Transverse colon (tissue), 4 donors: Measurements from ENCODE around the gene VMP1. TPM values are rescaled to one million over a fixed set of nuclear protein-coding genes. Genes with fewer than 3 reads are reported as not detected.

Experiments
- DNase-seq: peaks from one replicate; pipeline ENCODE4 v3.0.0-alpha.2; 2019
- H3K27ac ChIP-seq, 4 donors: fragments of 200-600 bp; sonication (generic); 2 replicates each; pipeline ENCODE4 v1.5.1; 2016 to 2018; ENCODE audit warnings: inconsistent platforms in 4 of 4
- H3K27me3 ChIP-seq: fragments of 200-600 bp; sonication (generic); 2 replicates; pipeline ENCODE4 v1.5.1; 2017; ENCODE audit warnings: inconsistent platforms
- H3K36me3 ChIP-seq, 4 donors: fragments of 200-600 bp; sonication (generic); 2 replicates each; pipeline ENCODE4 v1.5.1; 2017 to 2019; ENCODE audit warnings: inconsistent platforms in 4 of 4
- H3K4me1 ChIP-seq, 4 donors: fragments of 200-600 bp; sonication (generic); 2 replicates each; pipeline ENCODE4 v1.5.1; 2017 to 2020; ENCODE audit warnings: inconsistent platforms in 4 of 4
- H3K4me3 ChIP-seq, 4 donors: fragments of 200-600 bp; sonication (generic); 1 replicate in 1 of 4; 2 replicates in 3 of 4; pipeline versions ENCODE4 v1.5.1 to v1.6.1; 2017 to 2019; ENCODE audit warnings: inconsistent platforms in 4 of 4
- H3K9me3 ChIP-seq, 2 donors: fragments of 200-600 bp; sonication (generic); 2 replicates each; pipeline ENCODE4 v1.5.1; 2017 to 2019; ENCODE audit warnings: inconsistent platforms in 2 of 2
- CTCF ChIP-seq, 5 experiments: fragments of 200-600 bp in 3 of 5; fragments of 450-650 bp in 2 of 5; sonication (generic) in 3 of 5; IDR thresholded peaks; 1 replicate in 2 of 5; 2 replicates in 3 of 5; pipeline ENCODE4 v1.5.1; 2016 to 2017; ENCODE audit warnings: antibody characterized with exemption in 5 of 5, inconsistent platforms in 3 of 5, mild to moderate bottlenecking in 2 of 5, moderate library complexity in 1 of 5
- EP300 ChIP-seq: sonication (generic); formaldehyde crosslinking; IDR thresholded peaks from one replicate; pipeline ENCODE4 v1.6.1; 2017; ENCODE audit warnings: antibody characterized with exemption, low read depth
- POLR2A ChIP-seq: fragments of 450-650 bp; IDR thresholded peaks from one replicate; pipeline ENCODE4 v1.6.1; 2016; ENCODE audit warnings: antibody characterized with exemption, mild to moderate bottlenecking, moderate library complexity
- POLR2AphosphoS5 ChIP-seq, 3 donors: sonication (generic); formaldehyde crosslinking; IDR thresholded peaks; one replicate each; pipeline ENCODE4 v1.6.1; 2016; ENCODE audit warnings: antibody characterized with exemption in 3 of 3
- WGBS, 2 donors: methylation state at CpG; one replicate each; pipeline ENCODE4 v1.1.5; 2018; ENCODE audit warnings: low coverage in 1 of 2; 5-methylcytosine and 5-hydroxymethylcytosine counted together
- in situ Hi-C, 4 donors: fragments of 200-750 bp; cut with MboI; loops; one replicate each; pipeline versions ENCODE4 v1.15.0 to v1.15.1; 2017; ENCODE audit warnings: low sequenced_read_pairs in 3 of 4, low pct_ligation_motif_present in 1 of 4, low pct_unique_long_range_greater_than_20kb in 1 of 4
- intact Hi-C: fragments of 100-400 bp; cut with DNase I; formaldehyde crosslinking; loops from one replicate; pipeline ENCODE4 v1.15.1; 2023; ENCODE audit warnings: low total_unique reads
- total RNA-seq, 4 donors: library from RNA; depleted of rRNA; stranded (reverse); fragments of >200 nt; gene quantifications; one replicate each; pipeline ENCODE4 v1.1.0, GENCODE V29; 2016

VMP1 gene
- total RNA-seq, 4 donors from 2014 or later: 136 to 547 (median 339) TPM

GRCh38 chr17:59830007-59830630 is 122.7 kb downstream of the VMP1 start:
- Histone ChIP-seq H3K27me3 (no peaks in the 10 kb centered on the region), H3K9me3 (no peaks in the 10 kb centered on the region), H3K27ac (peak overlapping the region; percentile 90 to 94 (median 92)), H3K4me1 (peaks cover 36 to 79% (median 55%) of the 10 kb centered on the region in 4 donors), H3K36me3 (no peaks in the 10 kb centered on the region), H3K4me3 (peak overlapping the region in 1 of 4 donors; percentile 4)
- in situ Hi-C loops (no loop called here), intact Hi-C loops (no loop called here)
- 48 to 71% methylated on average over 1 to 3 of the region's 3 CpGs for WGBS, 2 donors
- no peak for DNase-seq
- TF ChIP-seq EP300 (no peak), POLR2A (no peak), CTCF (IDR thresholded peaks at IDR 0.05) (no peak), POLR2AphosphoS5 (IDR thresholded peaks at IDR 0.05) (no peak)

GRCh38 chr17:59830846-59831486 is 123.5 kb downstream of the VMP1 start:
- no peak for DNase-seq
- Histone ChIP-seq H3K27me3 (no peaks in the 10 kb centered on the region), H3K9me3 (no peaks in the 10 kb centered on the region), H3K36me3 (no peaks in the 10 kb centered on the region), H3K4me1 (peaks cover 38 to 79% (median 58%) of the 10 kb centered on the region in 4 donors), H3K4me3 (no peak overlapping the region), H3K27ac (peak overlapping the region; percentile 90 to 94 (median 92))
- WGBS, 2 donors: 14 to 58% methylated on average over 1 of the region's 1 CpG
- TF ChIP-seq EP300 (no peak), POLR2AphosphoS5 (IDR thresholded peaks at IDR 0.05) (peak in 1 of 3 donors; percentile 14), POLR2A (no peak), CTCF (IDR thresholded peaks at IDR 0.05) (no peak)
- intact Hi-C loops: no loop called here
- in situ Hi-C loops: no loop called here

- intact Hi-C loops: no loop called here
- WGBS, 2 donors: 50 to 61% methylated on average over 1 to 4 of the region's 4 CpGs
These were observed 125.5 kb downstream of the VMP1 start for GRCh38 chr17:59832883-59833379.

More at GRCh38 chr17:59832883-59833379, 125.5 kb downstream of the VMP1 start:
- H3K27me3 ChIP-seq: no peaks in the 10 kb centered on the region
- in situ Hi-C loops: no loop called here
- no peak overlapping the region for H3K4me3 ChIP-seq
- TF ChIP-seq POLR2AphosphoS5 (IDR thresholded peaks at IDR 0.05) (no peak), POLR2A (no peak), CTCF (IDR thresholded peaks at IDR 0.05) (no peak), EP300 (no peak)
- peaks cover 44 to 72% (median 54%) of the 10 kb centered on the region in 4 donors for H3K4me1 ChIP-seq
- no peaks in the 10 kb centered on the region for H3K9me3 ChIP-seq
- peak overlapping the region in 2 of 4 donors; percentile 19 to 92 for H3K27ac ChIP-seq
- H3K36me3 ChIP-seq: no peaks in the 10 kb centered on the region
- no peak for DNase-seq
